Omental fat pad (tissue), 4 donors: Measurements from ENCODE around the gene CASP8. TPM values are rescaled to one million over a fixed set of nuclear protein-coding genes. Genes with fewer than 3 reads are reported as not detected.

Source experiments
- ATAC-seq: fragments of 150-250 bp; one replicate; pipeline ENCODE4 v1.9.1; 2016; ENCODE audit warnings: mild to moderate bottlenecking, moderate library complexity; ENCODE audit not compliant: low FRiP score
- DNase-seq: peaks from one replicate; pipeline ENCODE4 v3.0.0-alpha.2; 2019; ENCODE audit warnings: low spot score
- CTCF ChIP-seq, 3 donors: fragments of 450-650 bp; IDR thresholded peaks; one replicate each; pipeline ENCODE4 v1.5.1; 2016 to 2017; ENCODE audit warnings: antibody characterized with exemption in 3 of 3, mild to moderate bottlenecking in 3 of 3, moderate library complexity in 2 of 3
- small RNA-seq: library from RNA; depleted of rRNA; stranded (forward); fragments of <200 nt; gene quantifications from one replicate; pipeline ENCODE3, GENCODE V24; 2016
- total RNA-seq, 4 donors: library from RNA; depleted of rRNA; stranded (reverse); fragments of >200 nt; gene quantifications; one replicate each; pipeline ENCODE4 v1.1.0, GENCODE V29; 2016

Gene CASP8
- total RNA-seq, 4 donors from 2014 or later = 22.9 to 31.4 (median 26.5) TPM

DNA sequence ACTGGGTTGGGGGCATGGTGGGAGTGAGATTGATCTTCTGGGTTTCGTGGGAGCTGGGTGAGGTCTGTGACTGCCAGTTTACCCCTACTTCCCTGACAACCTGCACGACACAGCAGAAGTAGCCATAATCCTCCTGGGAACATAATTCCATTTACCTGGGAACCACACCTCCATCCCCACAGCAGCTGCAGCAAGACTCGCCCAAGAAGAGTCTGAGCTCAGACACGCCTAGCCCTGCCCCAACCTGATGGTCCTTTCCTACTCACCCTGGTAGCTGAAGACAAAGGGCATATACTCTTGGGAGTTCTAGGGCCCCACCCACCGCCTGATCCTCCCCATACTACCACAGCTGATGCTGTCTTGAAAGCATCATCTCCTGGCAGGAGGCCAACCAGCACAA is 53.0 kb downstream of the CASP8 start:
- no peak for ATAC-seq
- no peak for DNase-seq
- TF ChIP-seq CTCF (IDR thresholded peaks at IDR 0.05) = no peak

GRCh38 chr2:201319511-201319910 is 59.2 kb downstream of the CASP8 start:
- TF ChIP-seq CTCF (IDR thresholded peaks at IDR 0.05) = no peak
- ATAC-seq = no peak
- no peak for DNase-seq

DNA sequence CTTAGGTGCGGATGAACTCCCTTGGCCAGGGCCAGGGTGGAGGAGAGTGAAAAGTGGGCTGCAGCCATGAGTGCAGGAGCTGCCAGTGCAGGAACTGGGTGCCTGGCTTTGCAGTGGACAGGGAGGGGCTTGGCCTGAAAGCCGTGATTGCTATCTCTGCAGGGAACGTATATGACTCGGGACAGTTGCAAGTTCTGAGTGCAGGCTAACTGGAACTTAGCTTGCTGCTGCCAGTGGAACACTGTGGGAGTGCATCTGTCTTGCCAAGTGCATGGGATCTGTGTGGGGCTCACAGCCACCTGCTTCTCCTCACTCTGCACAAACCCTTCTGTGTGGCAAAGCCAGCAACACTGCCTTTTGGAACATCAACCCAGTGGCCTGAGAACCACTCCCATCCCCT is 59.9 kb downstream of the CASP8 start:
- TF ChIP-seq CTCF (IDR thresholded peaks at IDR 0.05) = no peak
- DNase-seq (no peak), ATAC-seq (no peak)

DNA sequence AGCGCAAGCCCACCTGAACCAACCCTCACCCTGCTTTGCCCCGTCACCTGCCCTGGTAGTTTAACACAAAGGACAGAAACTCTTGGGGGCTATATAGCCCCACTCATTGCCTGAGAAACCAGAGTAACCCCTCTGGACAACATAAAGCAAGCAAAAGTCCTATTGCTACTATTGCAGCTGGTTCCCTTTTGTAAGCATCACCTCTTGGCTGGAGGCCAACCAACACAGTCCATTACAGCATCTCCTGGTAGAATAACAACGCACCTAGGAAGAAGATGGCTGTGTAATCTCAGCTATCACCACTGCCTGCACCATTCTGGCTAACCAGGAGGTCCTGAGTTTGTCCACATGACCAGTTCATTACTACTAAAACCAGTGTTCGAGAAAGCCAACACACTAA is 60.4 kb downstream of the CASP8 start:
- TF ChIP-seq CTCF (IDR thresholded peaks at IDR 0.05) = no peak
- ATAC-seq (no peak), DNase-seq (no peak)

DNA sequence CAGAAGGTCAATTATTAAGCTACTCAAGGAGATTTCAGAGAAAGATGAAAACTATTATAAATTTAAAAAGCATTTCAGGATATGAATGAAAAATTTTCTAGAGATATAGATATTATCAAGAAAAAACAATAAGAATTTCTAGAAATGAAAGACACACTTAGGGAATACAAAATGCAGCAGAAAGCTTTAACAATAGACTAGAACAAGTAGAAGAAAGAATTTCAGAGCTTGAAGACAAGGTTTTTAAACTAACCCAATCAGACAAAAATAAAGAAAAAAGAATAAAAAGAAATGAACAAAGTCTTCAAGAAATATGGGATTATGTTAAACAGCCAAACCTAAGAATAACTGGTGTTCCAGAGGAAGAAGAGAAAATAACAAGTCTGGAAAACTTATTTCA is 62.4 kb downstream of the CASP8 start:
- ATAC-seq (no peak), DNase-seq (no peak)
- no peak for TF ChIP-seq CTCF (IDR thresholded peaks at IDR 0.05)

DNA sequence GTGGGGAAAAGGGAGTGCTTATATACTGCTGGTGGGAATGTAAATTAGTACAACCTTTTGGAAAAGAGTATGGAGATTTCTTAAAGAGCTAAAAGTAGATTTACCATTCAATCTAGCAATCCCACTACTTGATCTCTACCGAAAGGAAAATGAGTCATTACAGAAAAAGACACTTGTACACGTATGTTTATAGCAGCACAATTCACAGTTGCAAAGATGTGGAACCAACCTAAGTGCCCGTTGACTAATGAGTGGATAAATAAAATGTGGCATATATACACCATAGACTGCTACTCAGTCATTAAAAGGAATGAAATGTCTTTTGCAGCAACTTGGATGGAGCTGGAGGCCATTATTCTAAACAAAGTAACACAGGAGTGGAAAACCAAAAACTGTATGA is 67.3 kb downstream of the CASP8 start:
- DNase-seq (no peak), ATAC-seq (no peak)
- TF ChIP-seq CTCF (IDR thresholded peaks at IDR 0.05) = no peak

GRCh38 chr2:201329409-201329808 is 69.1 kb downstream of the CASP8 start:
- no peak for TF ChIP-seq CTCF (IDR thresholded peaks at IDR 0.05)
- ATAC-seq (no peak), DNase-seq (no peak)

Small RNA genes within 50 kb of the gene (small RNA-seq; reads per million reads assigned to genes)
- gene MTND4LP13 = not detected

Other genes with a start within 250 kb of the CASP8 start
- gene HYCC2, start 188.9 kb upstream of the CASP8 start, total RNA-seq = 10 to 100 TPM; 17.1 to 36.9 (median 23.1) TPM
- 10 to 100 TPM; 32.4 to 47.9 (median 45.9) TPM for gene NDUFB3, start 188.5 kb upstream of the CASP8 start, total RNA-seq
- gene CFLAR, start 144.4 kb upstream of the CASP8 start, total RNA-seq = 100 to 1,000 TPM; 204 to 455 (median 293) TPM
- gene CASP10, start 77.4 kb upstream of the CASP8 start, total RNA-seq = 10 to 100 TPM; 13.5 to 47.0 (median 15.3) TPM
- gene FLACC1, start 96.8 kb downstream of the CASP8 start, total RNA-seq = 1 to 10 TPM; 1.6 to 3.2 (median 1.9) TPM
- 10 to 100 TPM; 37.9 to 73.0 (median 52.9) TPM for gene TRAK2, start 190.9 kb downstream of the CASP8 start, total RNA-seq
- 10 to 100 TPM; 13.0 to 38.3 (median 29.3) TPM for gene STRADB, start 191.2 kb downstream of the CASP8 start, total RNA-seq